GM18505 (cell line): ENCODE data around the gene TARBP1.

Experiments
- ATAC-seq: cut with Tn5 transposase; IDR thresholded peaks from one replicate; pipeline ENCODE4 v1.9.1; 2021; ENCODE audit not compliant: unreplicated experiment
- POLR2A ChIP-seq: IDR thresholded peaks from 4 replicates; pipeline ENCODE4 v1.6.1; 2011; ENCODE audit warnings: borderline replicate concordance; ENCODE audit not compliant: insufficient read depth, insufficient read length; ENCODE audit errors: extremely low read depth

TARBP1 gene

DNA sequence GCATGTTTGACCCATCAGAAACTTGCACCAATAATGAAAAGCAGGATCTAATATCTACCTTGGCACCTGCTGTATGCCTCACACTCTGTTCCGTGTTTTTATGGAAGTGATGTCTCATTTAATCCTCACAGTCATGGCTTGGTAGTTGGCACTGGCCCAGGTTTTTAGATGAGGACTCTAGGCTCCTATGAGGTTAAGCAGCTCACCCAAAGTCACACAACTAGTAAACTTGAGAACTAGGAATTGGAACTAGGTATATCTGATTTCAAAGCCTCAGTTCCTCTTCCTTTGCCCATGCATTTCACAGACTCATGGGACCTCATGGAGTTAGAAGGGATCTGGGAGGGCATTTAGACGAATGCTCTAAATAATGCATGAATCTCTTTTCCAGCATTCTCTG is 21.3 kb upstream of the TARBP1 start:
- no peak for TF ChIP-seq POLR2A
- no peak for ATAC-seq

GRCh38 chr1:234499943-234500245 is 20.9 kb upstream of the TARBP1 start:
- no peak for TF ChIP-seq POLR2A
- ATAC-seq, result no peak

GRCh38 chr1:234499119-234499942 is 20.4 kb upstream of the TARBP1 start:
- ATAC-seq, result peak; percentile 45
- no peak for TF ChIP-seq POLR2A

- peak; percentile 1 for ATAC-seq
- TF ChIP-seq POLR2A, result no peak
Measured at GRCh38 chr1:234498448-234499118, 19.6 kb upstream of the TARBP1 start.

DNA sequence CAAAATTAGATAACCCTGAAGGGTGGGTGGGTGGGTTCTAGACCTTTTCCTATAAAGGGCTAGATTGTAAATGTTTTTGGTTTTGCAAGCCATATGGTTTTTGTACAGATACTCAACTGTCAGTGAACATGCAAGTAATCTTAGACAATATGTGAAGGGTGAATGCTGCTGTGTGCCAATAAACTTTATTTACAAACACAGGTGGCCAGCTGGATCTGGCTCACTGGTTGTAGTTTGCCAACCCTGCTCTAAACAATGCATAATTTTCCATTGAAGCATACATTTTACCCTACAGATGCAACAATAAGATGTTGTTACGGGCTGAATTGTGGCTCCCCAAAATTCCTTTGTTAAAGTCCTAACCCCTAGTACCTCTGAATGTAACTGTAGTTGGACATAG is 18.6 kb upstream of the TARBP1 start:
- no peak for TF ChIP-seq POLR2A
- ATAC-seq, result no peak

GRCh38 chr1:234495231-234495990 is 16.4 kb upstream of the TARBP1 start:
- peak; percentile 73 for ATAC-seq
- peak; percentile 6 for TF ChIP-seq POLR2A

GRCh38 chr1:234494049-234494448 is 15.1 kb upstream of the TARBP1 start:
- no peak for ATAC-seq

GRCh38 chr1:234490793-234491479 is 12.0 kb upstream of the TARBP1 start:
- no peak for TF ChIP-seq POLR2A
- ATAC-seq, result no peak

More at GRCh38 chr1:234494049-234494448, 15.1 kb upstream of the TARBP1 start:
- no peak for TF ChIP-seq POLR2A

DNA sequence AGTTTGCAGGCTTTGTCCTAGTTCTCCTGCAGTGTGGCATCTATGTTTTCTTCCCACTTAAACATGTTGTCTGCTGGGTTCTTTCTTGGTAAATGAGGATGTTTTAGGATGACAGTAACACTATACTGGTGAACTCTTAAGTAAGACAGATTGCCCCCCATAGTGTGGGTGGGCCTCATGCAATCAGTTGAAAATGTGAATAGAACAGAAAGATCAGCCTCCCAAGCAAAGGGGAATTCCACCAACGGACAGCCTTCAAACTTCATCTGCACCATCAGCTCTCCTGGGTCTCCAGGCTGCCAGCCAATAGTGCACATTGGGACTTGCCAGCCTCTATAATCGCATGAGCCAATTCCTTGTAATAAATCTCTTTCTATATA is 10.7 kb upstream of the TARBP1 start:
- no peak for ATAC-seq
- no peak for TF ChIP-seq POLR2A

DNA sequence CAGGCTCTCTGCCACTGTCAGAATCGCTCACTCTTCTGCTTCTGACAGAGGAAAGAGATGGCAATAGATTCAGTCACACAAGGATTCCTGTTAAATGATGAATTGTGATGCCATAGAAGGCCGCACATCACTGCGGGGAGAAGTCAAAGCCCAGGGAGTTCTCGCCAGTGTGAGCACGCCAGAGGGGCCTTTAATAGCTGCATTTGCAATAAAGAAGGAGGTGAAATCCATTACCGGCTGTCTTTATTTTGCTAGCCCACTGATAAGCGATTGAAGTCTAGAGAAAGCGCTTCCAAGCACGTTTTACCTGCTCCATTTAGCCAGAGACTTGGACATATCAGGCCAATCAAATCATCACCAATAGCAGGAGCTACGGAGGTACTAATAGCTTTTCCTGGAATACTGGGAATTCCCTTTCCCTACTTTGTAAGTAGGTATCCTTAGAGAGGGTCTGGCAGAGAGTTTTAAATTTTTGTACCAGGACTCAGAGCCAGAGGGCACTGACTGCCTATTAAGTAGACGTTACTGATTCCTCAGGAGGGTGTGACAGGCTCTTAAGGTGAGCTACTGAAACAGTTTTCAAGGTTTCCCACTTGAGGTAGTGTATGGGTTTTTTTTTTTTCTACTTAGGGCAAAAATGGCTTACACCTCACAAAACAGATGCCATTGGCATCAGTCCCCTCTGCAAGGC is 10.2 kb upstream of the TARBP1 start:
- no peak for ATAC-seq
- no peak for TF ChIP-seq POLR2A

DNA sequence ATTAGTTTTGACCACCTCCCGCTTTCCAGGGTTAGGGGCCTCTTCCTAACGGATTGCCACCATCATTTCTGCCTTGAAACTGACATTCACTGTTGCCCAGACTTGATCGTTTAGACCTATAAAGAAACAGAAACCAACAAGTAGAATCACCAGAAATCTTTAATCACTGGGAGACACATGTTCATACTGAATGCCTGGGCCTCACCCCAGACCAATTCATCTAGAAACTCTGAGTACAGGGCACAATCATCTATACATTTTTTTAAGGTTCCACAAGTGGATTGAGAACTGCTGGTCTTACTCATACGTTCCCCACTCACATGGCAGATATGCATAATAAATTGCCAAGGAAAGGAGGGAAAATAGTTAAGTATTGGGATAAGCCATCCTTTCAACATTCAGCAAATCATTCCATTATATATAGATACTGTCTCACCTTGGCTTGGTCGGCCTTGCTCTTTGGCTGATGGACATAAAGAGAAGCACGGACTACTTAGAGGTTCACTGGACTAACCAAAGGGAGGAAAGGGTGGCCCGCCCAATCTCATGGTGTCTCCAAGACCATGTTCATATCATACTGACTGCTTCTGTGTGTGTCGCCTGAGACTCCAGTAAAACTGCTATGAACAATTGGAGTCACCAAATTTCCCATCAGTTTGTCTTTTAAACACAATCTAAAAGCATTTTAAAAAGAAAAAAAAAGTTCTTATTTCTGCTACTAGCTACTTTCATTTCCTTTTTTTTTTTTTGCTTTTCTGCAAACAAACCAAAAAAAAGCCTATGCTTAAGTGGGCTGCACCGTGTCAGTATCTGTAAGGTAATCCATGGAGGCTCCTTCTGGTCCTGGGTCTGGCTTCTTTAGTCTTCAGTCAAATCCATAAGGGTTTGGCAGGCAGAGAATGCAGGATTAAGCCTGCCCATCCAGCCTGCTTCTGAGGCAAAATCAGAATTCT is 9.4 kb upstream of the TARBP1 start:
- no peak for ATAC-seq
- TF ChIP-seq POLR2A, result no peak
